Endothelial cell of umbilical vein (primary cell): ENCODE data around the gene RFC2. TPM values are rescaled to one million over a fixed set of nuclear protein-coding genes. Genes with fewer than 3 reads are reported as not detected.

Experiments
- BruUV-seq: library from RNA; stranded (reverse); fragments of 400-500 nt; replicated peaks from 2 replicates; lab custom pipeline; 2021; lab: Mats Ljungman, UMichigan
- CTCF ChIA-PET: fragments of 300-600, 350-600 bp; sonication (Branson Sonifier 250); formaldehyde crosslinking; loops from one replicate; lab custom pipeline; 2021; ENCODE audit warnings: antibody characterized with exemption, inconsistent platforms; lab: Charles Lee
- POLR2A ChIA-PET: fragments of 300-600, 350-600 bp; sonication (Branson Sonifier 250); formaldehyde crosslinking; loops from one replicate; lab custom pipeline; 2021; ENCODE audit warnings: antibody characterized with exemption, inconsistent platforms; lab: Charles Lee
- DNase-seq: peaks from one replicate; pipeline ENCODE4 v3.0.0-alpha.2; 2011; ENCODE audit warnings: low read depth, low spot score
- FAIRE-seq: peaks from 2 replicates; lab custom pipeline; 2011; peaks lifted over from hg19 to GRCh38; lab: Jason Lieb, UNC
- H2AFZ ChIP-seq: 2 replicates; pipeline ENCODE4 v1.6.0; 2012; ENCODE audit warnings: low read depth, low read length, control low read depth, inconsistent platforms
- H3K27ac ChIP-seq: 2 replicates; pipeline ENCODE4 v1.5.1; 2011; ENCODE audit warnings: low read depth, mild to moderate bottlenecking, control low read depth, low read length, moderate library complexity; ENCODE audit not compliant: insufficient read depth
- H3K27me3 ChIP-seq, 2 experiments: 2 replicates each; pipeline versions ENCODE4 v1.6.0 to v1.6.1; 2011; ENCODE audit warnings: low read length in 2 of 2, mixed read lengths in 1 of 2; ENCODE audit not compliant: control insufficient read depth in 2 of 2, insufficient read depth in 2 of 2
- H3K36me3 ChIP-seq, 2 experiments: 2 replicates in 1 of 2; 3 replicates in 1 of 2; pipeline ENCODE4 v1.5.1; 2011; ENCODE audit warnings: low read length in 2 of 2, mild to moderate bottlenecking in 1 of 2, moderate library complexity in 1 of 2; ENCODE audit not compliant: control insufficient read depth in 2 of 2, insufficient read depth in 2 of 2; ENCODE audit errors: extremely low read depth in 1 of 2
- H3K4me1 ChIP-seq: 3 replicates; pipeline ENCODE4 v1.5.1; 2011; ENCODE audit warnings: mild to moderate bottlenecking, low read length; ENCODE audit not compliant: control insufficient read depth, insufficient read depth; ENCODE audit errors: extremely low read depth
- H3K4me2 ChIP-seq: 2 replicates; pipeline ENCODE4 v1.6.1; 2011; ENCODE audit warnings: low read length, control low read depth, mixed read lengths; ENCODE audit not compliant: insufficient read depth
- H3K4me3 ChIP-seq, 3 experiments: fragments of 200-600 bp in 1 of 3; sonication (generic), shearing (Covaris generic) in 1 of 3; replicated peaks in 1 of 3; 2 replicates each; pipeline ENCODE4 v1.5.1; 2011 to 2016; ENCODE audit warnings: control low read depth in 3 of 3, low read length in 3 of 3, mild to moderate bottlenecking in 2 of 3, inconsistent platforms in 1 of 3, low read depth in 1 of 3, moderate library complexity in 1 of 3; ENCODE audit not compliant: insufficient read depth in 1 of 3
- H3K79me2 ChIP-seq: 2 replicates; pipeline ENCODE4 v1.6.0; 2012; ENCODE audit warnings: low read length, inconsistent platforms; ENCODE audit not compliant: control insufficient read depth, insufficient read depth
- H3K9ac ChIP-seq: replicated peaks from 2 replicates; pipeline ENCODE3; 2011; ENCODE audit warnings: low read length, control low read depth; ENCODE audit not compliant: insufficient read depth; ENCODE audit errors: extremely low read depth
- H3K9me1 ChIP-seq: replicated peaks from 3 replicates; pipeline ENCODE4 v1.6.0; 2011; ENCODE audit warnings: mild to moderate bottlenecking, low read length; ENCODE audit not compliant: control insufficient read depth, insufficient read depth; ENCODE audit errors: extremely low read depth
- H3K9me3 ChIP-seq: replicated peaks from 2 replicates; pipeline ENCODE4 v1.5.1; 2012; ENCODE audit warnings: low read length, inconsistent platforms; ENCODE audit not compliant: control insufficient read depth, insufficient read depth
- H4K20me1 ChIP-seq: replicated peaks from 2 replicates; pipeline ENCODE3; 2011; ENCODE audit warnings: mild to moderate bottlenecking, low read length; ENCODE audit not compliant: control insufficient read depth, insufficient read depth; ENCODE audit errors: extremely low read depth
- EZH2 ChIP-seq: IDR thresholded peaks from 2 replicates; pipeline ENCODE4 v1.6.1; 2012; ENCODE audit warnings: borderline replicate concordance, low read depth, mild to moderate bottlenecking, moderate library complexity, low read length, inconsistent platforms; ENCODE audit not compliant: severe bottlenecking
- FOS ChIP-seq: IDR thresholded peaks from 2 replicates; pipeline ENCODE4 v1.6.1; 2011; ENCODE audit warnings: mild to moderate bottlenecking, low read length, moderate library complexity, borderline replicate concordance; ENCODE audit not compliant: insufficient read depth
- GATA2 ChIP-seq: IDR thresholded peaks from 2 replicates; pipeline ENCODE4 v1.7.0; 2011; ENCODE audit warnings: low read depth, mild to moderate bottlenecking, moderate library complexity, mixed read lengths, low read length; ENCODE audit not compliant: insufficient read length, insufficient read depth
- JUN ChIP-seq: IDR thresholded peaks from 2 replicates; pipeline ENCODE4 v1.6.1; 2011; ENCODE audit warnings: borderline replicate concordance, low read depth; ENCODE audit not compliant: insufficient read length, insufficient read depth
- MAX ChIP-seq: IDR thresholded peaks from 2 replicates; pipeline ENCODE4 v1.6.1; 2011; ENCODE audit not compliant: insufficient read depth, insufficient read length
- MYC ChIP-seq: IDR thresholded peaks from one replicate; pipeline ENCODE4 v1.6.1; 2011; ENCODE audit warnings: mild to moderate bottlenecking, low read depth, low read length
- POLR2A ChIP-seq: IDR thresholded peaks from 2 replicates; pipeline ENCODE4 v1.6.1; 2012; ENCODE audit warnings: low read depth, mild to moderate bottlenecking, control low read depth, low read length
- POLR2AphosphoS5 ChIP-seq: IDR thresholded peaks from 2 replicates; pipeline ENCODE4 v1.6.1; 2012; ENCODE audit warnings: low read depth, mild to moderate bottlenecking, control low read depth, low read length, moderate library complexity; ENCODE audit not compliant: insufficient read depth
- dilution Hi-C: fragments of 300-500 bp; cut with MboI; formaldehyde crosslinking; loops from one replicate; pipeline ENCODE4 v1.15.0; 2019; ENCODE audit warnings: low sequenced_read_pairs; ENCODE audit not compliant: extremely low pct_ligation_motif_present
- intact Hi-C: fragments of 100-400 bp; cut with micrococcal nuclease; formaldehyde crosslinking; loops from one replicate; pipeline ENCODE4 v1.10.0; 2022
- polyA plus RNA-seq, 4 experiments: library from polyadenylated mRNA; depleted of rRNA in 3 of 4; stranded (reverse) in 3 of 4; unstranded in 1 of 4; fragments of >200 nt; gene quantifications; 2 replicates each; pipeline versions ENCODE4 v1.2.1 to v1.2.3, GENCODE V29; 2011 to 2012; ENCODE audit warnings: missing spikeins in 1 of 4
- total RNA-seq: library from RNA; stranded (reverse); gene quantifications from 2 replicates; pipeline ENCODE4 v1.2.3, GENCODE V29; 2021
- TF ChIP-seq, protein P1 (sequence below), 2 donors: IDR thresholded peaks; 1 replicate in 1 of 2; 2 replicates in 1 of 2; pipeline ENCODE4 v1.5.1; 2011; ENCODE audit warnings: low read length in 2 of 2, mild to moderate bottlenecking in 2 of 2, moderate library complexity in 2 of 2, control low read depth in 1 of 2, inconsistent platforms in 1 of 2, low read depth in 1 of 2; ENCODE audit not compliant: insufficient read depth in 1 of 2; ENCODE audit errors: extremely low read depth in 1 of 2

RFC2 gene
- total and polyA plus RNA-seq, 2 donors (not counting 3 experiments of a cell fraction or from before 2014, with no cell fraction given), result 24.4 to 44.3 TPM

DNA sequence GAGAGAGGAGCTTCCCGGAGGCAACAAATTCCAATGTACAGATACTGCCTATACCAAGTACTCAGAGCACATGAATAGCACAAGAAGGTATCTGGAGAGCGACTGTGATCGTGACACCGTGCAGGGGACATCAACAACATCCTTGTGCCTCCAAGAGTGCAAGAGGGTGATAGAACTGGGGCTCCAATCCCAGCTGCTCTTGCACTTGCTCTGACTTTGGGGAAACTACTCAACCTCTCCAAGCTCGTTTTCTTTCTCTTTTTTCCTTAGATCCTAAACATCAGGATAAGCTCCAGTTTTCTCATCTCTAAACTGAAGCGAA, 12.1 kb downstream of the RFC2 start:
- dilution Hi-C loops, result no loop called here
- Histone ChIP-seq H4K20me1 (no peaks in the 10 kb centered on the region), H3K9me3 (no peaks in the 10 kb centered on the region), H3K27me3 (no peaks in the 10 kb centered on the region), H3K9me1 (no peaks in the 10 kb centered on the region), H3K4me2 (no peak overlapping the region), H3K4me3 (no peak overlapping the region), H3K4me1 (no peaks in the 10 kb centered on the region), H3K9ac (no peak overlapping the region), H3K27ac (no peak overlapping the region), H3K79me2 (no peaks in the 10 kb centered on the region), H3K36me3 (peaks cover 8 to 13% of the 10 kb centered on the region in 2 experiments), H2AFZ (no peak overlapping the region)
- BruUV-seq, result no TSS peak
- no peak for DNase-seq
- no peak for FAIRE-seq
- POLR2A ChIA-PET, result no interaction called here
- CTCF ChIA-PET, result interaction anchor here (1.6 to 2.0 kb wide), 2 partner anchors 36 to 159 kb away, joined by 5 to 8 read pairs; no protein-coding TSS in a partner anchor
- intact Hi-C loops, result no loop called here
- TF ChIP-seq, protein P1, sequence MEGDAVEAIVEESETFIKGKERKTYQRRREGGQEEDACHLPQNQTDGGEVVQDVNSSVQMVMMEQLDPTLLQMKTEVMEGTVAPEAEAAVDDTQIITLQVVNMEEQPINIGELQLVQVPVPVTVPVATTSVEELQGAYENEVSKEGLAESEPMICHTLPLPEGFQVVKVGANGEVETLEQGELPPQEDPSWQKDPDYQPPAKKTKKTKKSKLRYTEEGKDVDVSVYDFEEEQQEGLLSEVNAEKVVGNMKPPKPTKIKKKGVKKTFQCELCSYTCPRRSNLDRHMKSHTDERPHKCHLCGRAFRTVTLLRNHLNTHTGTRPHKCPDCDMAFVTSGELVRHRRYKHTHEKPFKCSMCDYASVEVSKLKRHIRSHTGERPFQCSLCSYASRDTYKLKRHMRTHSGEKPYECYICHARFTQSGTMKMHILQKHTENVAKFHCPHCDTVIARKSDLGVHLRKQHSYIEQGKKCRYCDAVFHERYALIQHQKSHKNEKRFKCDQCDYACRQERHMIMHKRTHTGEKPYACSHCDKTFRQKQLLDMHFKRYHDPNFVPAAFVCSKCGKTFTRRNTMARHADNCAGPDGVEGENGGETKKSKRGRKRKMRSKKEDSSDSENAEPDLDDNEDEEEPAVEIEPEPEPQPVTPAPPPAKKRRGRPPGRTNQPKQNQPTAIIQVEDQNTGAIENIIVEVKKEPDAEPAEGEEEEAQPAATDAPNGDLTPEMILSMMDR (IDR thresholded peaks at IDR 0.05; ENCODE audit: extremely low read depth in 1 of 2, insufficient read depth in 1 of 2, low read depth in 1 of 2, low read length in 2 of 2), result no peak
- no peak for TF ChIP-seq MYC
- no peak for TF ChIP-seq GATA2
- no peak for TF ChIP-seq JUN
- no peak for TF ChIP-seq POLR2AphosphoS5
- no peak for TF ChIP-seq EZH2
- no peak for TF ChIP-seq POLR2A
- TF ChIP-seq MAX, result no peak
- no peak for TF ChIP-seq FOS
